Suprapubic skin (tissue), 4 donors: ENCODE results near the gene RCAN2.

Experiments
- EP300 ChIP-seq: sonication (generic); formaldehyde crosslinking; IDR thresholded peaks from one replicate; pipeline ENCODE4 v1.6.1; 2017; ENCODE audit warnings: antibody characterized with exemption
- POLR2A ChIP-seq, 2 donors: fragments of 450-650 bp; IDR thresholded peaks; one replicate each; pipeline ENCODE4 v1.6.1; 2017; ENCODE audit warnings: antibody characterized with exemption in 2 of 2, mild to moderate bottlenecking in 2 of 2, moderate library complexity in 2 of 2
- POLR2AphosphoS5 ChIP-seq, 3 donors: sonication (generic); formaldehyde crosslinking; IDR thresholded peaks; one replicate each; pipeline ENCODE4 v1.6.1; 2017; ENCODE audit warnings: antibody characterized with exemption in 3 of 3
- TF ChIP-seq, protein P1 (sequence below), 2 donors: fragments of 200-600 bp in 1 of 2; fragments of 450-650 bp in 1 of 2; sonication (generic) in 1 of 2; IDR thresholded peaks; one replicate each; pipeline ENCODE4 v1.5.1; 2016 to 2019; ENCODE audit warnings: antibody characterized with exemption in 2 of 2, mild to moderate bottlenecking in 1 of 2, moderate library complexity in 1 of 2

GRCh38 chr6:46414398-46414797, 76.9 kb downstream of the RCAN2 start:
- TF ChIP-seq POLR2A (IDR thresholded peaks at IDR 0.05): no peak
- TF ChIP-seq, protein P1, sequence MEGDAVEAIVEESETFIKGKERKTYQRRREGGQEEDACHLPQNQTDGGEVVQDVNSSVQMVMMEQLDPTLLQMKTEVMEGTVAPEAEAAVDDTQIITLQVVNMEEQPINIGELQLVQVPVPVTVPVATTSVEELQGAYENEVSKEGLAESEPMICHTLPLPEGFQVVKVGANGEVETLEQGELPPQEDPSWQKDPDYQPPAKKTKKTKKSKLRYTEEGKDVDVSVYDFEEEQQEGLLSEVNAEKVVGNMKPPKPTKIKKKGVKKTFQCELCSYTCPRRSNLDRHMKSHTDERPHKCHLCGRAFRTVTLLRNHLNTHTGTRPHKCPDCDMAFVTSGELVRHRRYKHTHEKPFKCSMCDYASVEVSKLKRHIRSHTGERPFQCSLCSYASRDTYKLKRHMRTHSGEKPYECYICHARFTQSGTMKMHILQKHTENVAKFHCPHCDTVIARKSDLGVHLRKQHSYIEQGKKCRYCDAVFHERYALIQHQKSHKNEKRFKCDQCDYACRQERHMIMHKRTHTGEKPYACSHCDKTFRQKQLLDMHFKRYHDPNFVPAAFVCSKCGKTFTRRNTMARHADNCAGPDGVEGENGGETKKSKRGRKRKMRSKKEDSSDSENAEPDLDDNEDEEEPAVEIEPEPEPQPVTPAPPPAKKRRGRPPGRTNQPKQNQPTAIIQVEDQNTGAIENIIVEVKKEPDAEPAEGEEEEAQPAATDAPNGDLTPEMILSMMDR (IDR thresholded peaks at IDR 0.05): no peak
- no peak for TF ChIP-seq POLR2AphosphoS5 (IDR thresholded peaks at IDR 0.05)
- no peak for TF ChIP-seq EP300
